HG02840 (cell line): Measurements from ENCODE around the gene XNDC1N.
"Not testable (repeated sequence)": the region's sequence is repeated elsewhere in the genome, so short reads cannot be mapped to it uniquely, and the experiment has no call there.

ENCODE experiments used
- ATAC-seq: cut with Tn5 transposase; IDR thresholded peaks from one replicate; pipeline ENCODE4 v1.9.1; 2021; ENCODE audit warnings: mild to moderate bottlenecking, moderate library complexity, moderate number of reproducible peaks; ENCODE audit not compliant: unreplicated experiment, low FRiP score

The XNDC1N gene

GRCh38 chr11:71933141-71933933, 4.9 kb upstream of the XNDC1N start:
- ATAC-seq = no peak

GRCh38 chr11:71931245-71931602, 2.8 kb upstream of the XNDC1N start:
- no peak for ATAC-seq

GRCh38 chr11:71930556-71931244, 2.3 kb upstream of the XNDC1N start:
- ATAC-seq = no peak

GRCh38 chr11:71929491-71929890, 1.1 kb upstream of the XNDC1N start:
- ATAC-seq = no peak

GRCh38 chr11:71928737-71929443, 496 bp upstream of the XNDC1N start, which contains the start of gene RNF121:
RNF121 (plus strand) TSS chr11:71929046; CDS start chr11:71929062, 16 bp downstream.
- ATAC-seq = peak; percentile 74

GRCh38 chr11:71917646-71918140, 10.7 kb downstream of the XNDC1N start:
- no peak for ATAC-seq

GRCh38 chr11:71914617-71915189, 13.7 kb downstream of the XNDC1N start:
- ATAC-seq = no peak

GRCh38 chr11:71913756-71914526, 14.5 kb downstream of the XNDC1N start:
- no peak for ATAC-seq

- ATAC-seq = not testable (repeated sequence)
These were observed 16.4 kb downstream of the XNDC1N start for GRCh38 chr11:71911986-71912340.

GRCh38 chr11:71911321-71911985, 16.9 kb downstream of the XNDC1N start:
- ATAC-seq = not testable (repeated sequence)

GRCh38 chr11:71910775-71911174, 17.6 kb downstream of the XNDC1N start:
- not testable (repeated sequence) for ATAC-seq

GRCh38 chr11:71908218-71908617, 20.2 kb downstream of the XNDC1N start:
- no peak for ATAC-seq

- not testable (repeated sequence) for ATAC-seq
These were observed 27.3 kb downstream of the XNDC1N start for GRCh38 chr11:71901137-71901536.

- ATAC-seq = no peak
These were observed 32.4 kb downstream of the XNDC1N start for GRCh38 chr11:71895961-71896360.

GRCh38 chr11:71889181-71889872, 39.1 kb downstream of the XNDC1N start:
- ATAC-seq = not testable (repeated sequence)

GRCh38 chr11:71888335-71889010, 39.9 kb downstream of the XNDC1N start:
- not testable (repeated sequence) for ATAC-seq

GRCh38 chr11:71885806-71886205, 42.6 kb downstream of the XNDC1N start:
- not testable (repeated sequence) for ATAC-seq
